ENCODE results near the gene PDE4B.

PDE4B gene

GRCh38 chr1:66220477-66220876 lies 427.8 kb downstream of the PDE4B start:
- TF ChIP-seq CTCF (IDR thresholded peaks at IDR 0.05; ENCODE audit: low read depth, low read length, missing control alignments) = no peak
- no peak for DNase-seq
- in situ Hi-C loops (cut with HindIII; ENCODE audit: low pct_ligation_motif_present, low sequenced_read_pairs) = no loop called here

GRCh38 chr1:66223681-66224080 lies 431.0 kb downstream of the PDE4B start:
- Histone ChIP-seq H3K27me3 (replicated peaks) (no peaks in the 10 kb centered on the region), H3K27ac (no peak overlapping the region), H3K4me3 (ENCODE audit: low read depth, low read length) (no peak overlapping the region), H3K36me3 (replicated peaks) (no peaks in the 10 kb centered on the region)
- no peak for DNase-seq
- TF ChIP-seq CTCF (IDR thresholded peaks at IDR 0.05; ENCODE audit: low read depth, low read length, missing control alignments) = no peak
- in situ Hi-C loops (cut with HindIII; ENCODE audit: low pct_ligation_motif_present, low sequenced_read_pairs) = no loop called here

More at GRCh38 chr1:66220477-66220876, 427.8 kb downstream of the PDE4B start:
- Histone ChIP-seq H3K27me3 (replicated peaks) (no peaks in the 10 kb centered on the region), H3K4me3 (ENCODE audit: low read depth, low read length) (no peak overlapping the region), H3K27ac (no peak overlapping the region), H3K36me3 (replicated peaks) (no peaks in the 10 kb centered on the region)

GRCh38 chr1:66226985-66227384 lies 434.3 kb downstream of the PDE4B start:
- Histone ChIP-seq H3K4me3 (ENCODE audit: low read depth, low read length) (no peak overlapping the region), H3K27ac (no peak overlapping the region), H3K36me3 (replicated peaks) (no peaks in the 10 kb centered on the region), H3K27me3 (replicated peaks) (no peaks in the 10 kb centered on the region)
- in situ Hi-C loops (cut with HindIII; ENCODE audit: low pct_ligation_motif_present, low sequenced_read_pairs) = loop anchor here (25.0 kb wide), 1 partner anchor 265 kb away; no protein-coding TSS in a partner anchor
- no peak for DNase-seq
- TF ChIP-seq CTCF (IDR thresholded peaks at IDR 0.05; ENCODE audit: low read depth, low read length, missing control alignments) = no peak

GRCh38 chr1:66227966-66228365 lies 435.3 kb downstream of the PDE4B start:
- no peak for TF ChIP-seq CTCF (IDR thresholded peaks at IDR 0.05; ENCODE audit: low read depth, low read length, missing control alignments)
- DNase-seq = no peak
- H3K27ac ChIP-seq = no peak overlapping the region
- in situ Hi-C loops (cut with HindIII; ENCODE audit: low pct_ligation_motif_present, low sequenced_read_pairs) = loop anchor here (25.0 kb wide), 1 partner anchor 266 kb away; no protein-coding TSS in a partner anchor
- H3K4me3 ChIP-seq (ENCODE audit: low read depth, low read length) = no peak overlapping the region
- H3K27me3 ChIP-seq (replicated peaks) = no peaks in the 10 kb centered on the region
- no peaks in the 10 kb centered on the region for H3K36me3 ChIP-seq (replicated peaks)

DNA sequence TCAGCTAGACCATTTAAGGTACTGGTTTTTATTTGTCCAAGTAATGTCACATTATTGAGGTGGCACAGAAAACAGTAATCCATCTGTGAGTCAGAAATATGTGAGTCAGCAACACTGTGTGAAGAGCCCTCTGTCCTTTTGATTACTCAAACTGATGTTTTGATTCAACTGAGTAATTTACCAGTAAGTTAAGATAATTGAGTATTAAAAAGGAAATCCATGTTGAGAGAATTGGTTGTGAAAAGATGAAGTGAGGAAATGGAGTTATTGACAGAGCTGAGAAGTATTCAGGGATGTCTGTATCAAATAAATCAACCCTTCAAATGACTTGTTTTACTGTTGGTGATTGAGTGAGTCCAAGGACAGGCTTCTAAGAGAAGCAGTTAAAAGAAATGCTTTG lies 438.5 kb downstream of the PDE4B start:
- Histone ChIP-seq H3K4me3 (ENCODE audit: low read depth, low read length) (no peak overlapping the region), H3K27ac (no peak overlapping the region), H3K36me3 (replicated peaks) (no peaks in the 10 kb centered on the region), H3K27me3 (replicated peaks) (no peaks in the 10 kb centered on the region)
- TF ChIP-seq CTCF (IDR thresholded peaks at IDR 0.05; ENCODE audit: low read depth, low read length, missing control alignments) = no peak
- in situ Hi-C loops (cut with HindIII; ENCODE audit: low pct_ligation_motif_present, low sequenced_read_pairs) = loop anchor here (25.0 kb wide), 1 partner anchor 269 kb away; no protein-coding TSS in a partner anchor
- DNase-seq = no peak
